HG03354 (cell line): Measurements from ENCODE around the gene CRB2.

Experiments
- ATAC-seq: cut with Tn5 transposase; IDR thresholded peaks from one replicate; pipeline ENCODE4 v1.9.1; 2021; ENCODE audit warnings: mild to moderate bottlenecking; ENCODE audit not compliant: unreplicated experiment, poor library complexity, severe bottlenecking

The CRB2 gene

DNA sequence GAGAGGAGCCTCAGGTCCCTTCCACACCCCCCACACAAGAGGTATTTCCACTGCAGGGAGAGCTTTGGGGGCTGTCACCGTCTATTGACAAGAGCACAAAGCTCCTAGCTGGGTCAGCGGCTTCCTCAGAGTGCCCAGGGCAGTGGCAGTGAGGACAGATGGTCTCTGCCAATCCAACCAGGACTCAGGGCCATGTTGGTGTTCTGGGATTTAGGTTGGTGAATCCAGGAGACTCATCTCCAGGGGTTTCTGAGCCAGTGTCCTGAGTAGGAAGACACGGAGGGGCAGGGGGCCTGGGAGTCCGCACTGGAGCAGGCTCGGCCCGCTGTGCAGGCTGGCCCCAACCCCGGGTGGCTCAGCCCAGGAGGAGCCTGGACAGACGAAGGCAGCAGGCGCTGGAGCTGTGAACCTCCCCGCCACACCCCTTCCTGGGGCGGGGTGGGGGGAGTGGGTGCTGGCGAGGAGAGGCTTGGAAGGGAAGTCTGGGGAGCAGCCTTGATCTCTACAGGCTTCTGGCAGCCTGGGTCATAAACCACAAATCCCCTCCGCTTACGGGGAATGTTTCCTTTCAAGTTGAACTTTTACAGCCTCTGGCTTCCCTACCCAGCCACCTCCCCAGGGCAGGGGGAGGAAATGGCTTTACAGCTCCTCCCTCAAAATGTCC is 19.6 kb downstream of the CRB2 start:
- no peak for ATAC-seq

- ATAC-seq: no peak
Observed at GRCh38 chr9:123376218-123377071, 20.4 kb downstream of the CRB2 start.

DNA sequence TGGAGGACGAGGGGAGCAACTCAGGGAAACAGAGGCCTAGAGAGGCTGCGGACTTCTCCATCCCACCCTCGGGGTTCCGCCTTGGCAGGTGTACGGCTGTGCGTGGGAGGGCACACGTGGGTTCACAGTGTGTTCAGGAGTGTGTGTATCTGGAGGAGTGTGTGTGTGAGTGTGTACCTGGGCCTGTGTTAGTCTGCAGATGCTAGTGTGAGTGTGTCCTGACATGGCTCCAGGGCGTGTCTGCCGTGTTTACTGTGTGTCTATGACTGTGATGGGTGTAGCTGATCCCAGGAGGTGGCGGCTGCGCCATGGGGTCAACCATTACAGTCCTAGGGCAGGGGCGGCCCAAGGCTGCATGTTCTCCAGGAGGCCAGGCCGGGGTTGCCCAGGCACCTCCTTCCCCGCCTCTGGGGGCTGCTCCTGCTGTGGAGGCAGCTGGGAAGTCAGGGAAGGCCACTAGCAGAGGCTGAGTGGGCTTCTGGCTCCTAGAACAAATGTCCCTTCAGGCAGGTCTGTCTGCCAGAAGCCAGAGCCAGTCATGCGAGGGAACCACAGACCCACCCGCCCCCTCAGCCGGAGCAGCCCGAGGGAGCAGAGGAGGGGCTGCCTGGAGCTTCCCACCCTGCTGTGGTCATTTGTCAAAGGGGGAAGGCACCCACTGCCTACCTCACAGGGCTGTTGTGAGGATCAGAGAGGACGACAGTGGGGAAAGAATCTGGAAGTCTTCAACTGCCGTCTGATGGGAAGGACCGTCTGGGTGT is 21.4 kb downstream of the CRB2 start:
- ATAC-seq: no peak

DNA sequence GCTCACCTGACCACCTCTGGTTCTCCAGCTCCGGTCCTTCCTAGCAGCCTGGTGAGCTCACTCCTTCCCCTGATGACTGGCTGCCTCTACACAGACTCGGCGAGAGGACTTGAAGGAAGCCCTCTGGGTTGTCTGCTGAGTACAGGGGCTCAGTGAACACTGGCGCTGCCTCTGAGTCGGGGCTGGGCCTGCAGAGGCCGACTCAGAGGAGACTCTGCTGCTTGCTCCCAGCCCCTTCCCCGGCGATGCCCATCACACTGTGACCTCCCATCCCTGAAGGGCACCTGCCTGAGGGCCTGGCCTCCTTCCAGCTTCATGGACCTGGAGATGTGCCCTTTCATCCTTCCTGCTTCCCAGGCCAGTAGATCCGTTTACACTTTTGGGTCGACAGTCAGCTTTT is 22.0 kb downstream of the CRB2 start:
- no peak for ATAC-seq

DNA sequence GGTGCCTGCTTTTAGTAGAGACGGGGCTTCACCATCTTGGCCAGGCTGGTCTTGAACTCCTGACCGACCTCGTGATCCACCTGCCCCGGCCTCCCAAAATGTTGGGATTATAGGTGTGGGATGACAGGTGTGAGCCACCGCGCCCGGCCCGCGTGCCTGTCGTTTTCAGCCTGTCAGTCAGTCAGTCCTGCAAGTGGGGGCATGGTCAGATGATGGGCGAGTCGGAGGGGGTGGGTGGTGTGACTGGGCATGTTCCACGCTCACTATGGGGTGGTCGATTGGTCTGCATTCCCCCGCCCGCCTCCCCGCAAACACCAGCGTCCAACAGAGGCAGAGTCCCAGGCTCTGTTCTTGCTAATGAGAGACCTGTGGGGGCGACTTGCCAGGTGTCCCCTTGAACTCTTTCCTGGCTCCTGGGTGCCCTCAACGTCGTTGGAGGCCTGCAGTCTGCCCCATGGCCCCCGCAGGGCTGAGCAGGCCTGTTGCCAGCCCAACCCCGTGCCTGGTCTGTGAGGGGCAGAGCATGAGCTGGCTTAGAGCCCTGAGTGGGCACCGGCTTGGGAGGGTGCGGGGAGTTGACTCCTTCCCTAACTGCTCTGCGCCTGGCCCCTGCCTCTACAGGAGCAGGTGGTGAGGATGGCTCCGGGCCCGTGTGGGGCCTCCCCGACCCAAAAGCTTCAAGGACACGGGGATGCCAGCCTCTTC is 23.1 kb downstream of the CRB2 start:
- ATAC-seq: no peak

- no peak for ATAC-seq
Observed at GRCh38 chr9:123380852-123381705, 25.1 kb downstream of the CRB2 start.

DNA sequence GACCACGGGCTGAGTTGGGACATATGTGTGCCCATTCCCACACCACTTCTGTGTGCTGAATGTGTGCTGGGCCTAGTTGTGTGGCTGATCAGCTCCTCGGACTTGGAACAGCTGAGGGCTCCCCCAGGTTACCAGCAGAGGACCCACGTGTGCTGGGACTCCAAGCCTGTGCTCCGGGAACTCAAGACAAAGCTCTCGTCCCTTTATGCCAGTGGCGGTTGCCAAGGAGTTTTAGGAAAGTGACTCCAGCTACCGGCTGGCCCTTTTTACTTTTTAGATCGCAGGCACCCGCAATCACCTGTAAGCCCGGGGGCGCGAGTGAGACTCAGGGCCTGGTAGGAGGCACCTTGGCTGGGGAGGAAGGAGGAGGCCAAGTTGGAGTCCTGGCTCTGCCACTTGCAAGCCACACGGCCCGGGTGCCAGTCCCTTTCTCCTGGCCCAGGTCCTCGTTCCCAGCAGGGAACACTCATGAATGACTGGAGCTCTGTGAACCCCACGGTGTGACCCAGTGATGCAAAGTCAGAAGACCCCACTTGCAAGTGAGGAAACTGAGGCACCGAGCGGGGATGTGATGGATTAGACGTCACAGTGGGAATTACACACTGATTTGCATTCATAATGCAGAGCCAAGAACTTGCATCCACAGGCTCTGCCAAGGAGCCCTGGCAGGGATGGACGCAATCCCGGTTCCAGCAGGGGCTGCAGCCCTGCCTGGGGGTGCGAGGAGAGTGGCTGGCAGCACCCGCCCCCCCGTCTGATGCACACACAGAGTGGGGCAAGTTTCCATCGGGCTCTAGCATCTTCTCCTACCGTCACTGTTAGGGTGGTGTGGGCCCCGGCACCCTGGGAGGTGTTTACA is 26.9 kb downstream of the CRB2 start:
- no peak for ATAC-seq

- no peak for ATAC-seq
Observed at GRCh38 chr9:123383512-123384170, 27.6 kb downstream of the CRB2 start.

DNA sequence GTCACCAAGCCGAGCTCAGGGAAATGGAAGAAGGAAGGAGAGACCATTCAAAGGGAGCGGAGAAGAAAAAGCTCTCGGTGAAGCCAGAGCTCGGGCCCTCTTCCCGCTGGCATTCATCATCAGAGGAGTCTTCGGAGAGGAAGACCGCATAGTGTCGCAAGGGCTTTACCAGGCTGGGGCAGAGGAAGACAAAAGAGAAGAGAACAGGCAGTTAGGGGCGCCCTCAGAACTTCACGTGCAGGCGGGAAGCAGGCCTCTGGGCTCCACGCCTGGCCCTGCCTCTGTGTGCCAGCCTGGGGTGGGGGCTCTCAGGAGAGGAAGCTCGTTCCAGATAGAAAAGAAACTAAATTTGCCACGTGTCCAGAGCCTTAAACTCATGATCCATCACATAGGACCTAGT is 31.7 kb downstream of the CRB2 start:
- ATAC-seq: no peak

DNA sequence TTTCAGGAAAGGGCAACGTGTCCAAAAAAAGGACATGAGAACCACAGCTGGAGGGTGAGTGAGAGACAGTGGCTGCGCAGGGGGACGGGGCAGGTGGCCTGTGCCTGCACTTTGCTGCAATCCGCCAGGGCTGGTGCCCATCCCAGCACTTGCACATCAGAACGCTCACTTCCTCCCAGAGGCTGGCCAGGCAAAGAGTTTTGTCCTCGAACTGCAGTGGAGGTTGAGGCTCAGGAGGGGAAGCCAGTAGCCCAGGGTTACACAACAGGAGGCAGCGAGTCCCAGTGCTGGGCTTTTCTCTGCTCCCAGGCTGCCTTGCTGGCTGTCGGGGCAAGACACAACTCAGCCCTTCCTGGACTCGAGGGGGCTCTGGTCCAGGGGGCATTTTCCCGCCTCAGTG is 33.1 kb downstream of the CRB2 start:
- no peak for ATAC-seq

DNA sequence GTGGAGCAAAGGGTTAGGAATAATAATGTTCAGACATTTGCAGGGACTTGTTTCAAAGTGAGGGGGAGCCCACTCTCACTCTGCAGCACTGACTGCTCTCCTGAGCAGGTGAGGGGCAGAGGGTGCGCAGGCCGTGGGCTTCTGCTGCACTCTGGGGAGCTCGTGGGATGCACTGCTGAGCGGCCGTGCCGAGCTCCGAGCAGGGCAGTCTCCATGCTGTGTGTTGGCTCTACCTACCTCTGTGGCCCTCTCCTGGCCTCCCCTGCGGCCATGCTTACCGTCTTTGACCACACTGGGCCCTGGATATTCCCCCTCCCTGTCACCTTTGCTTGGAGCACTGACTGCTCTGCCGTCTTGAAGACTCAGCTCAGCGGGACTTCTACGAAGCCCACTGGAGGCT is 33.7 kb downstream of the CRB2 start:
- no peak for ATAC-seq

- ATAC-seq: no peak
Observed at GRCh38 chr9:123390337-123391135, 34.5 kb downstream of the CRB2 start.

DNA sequence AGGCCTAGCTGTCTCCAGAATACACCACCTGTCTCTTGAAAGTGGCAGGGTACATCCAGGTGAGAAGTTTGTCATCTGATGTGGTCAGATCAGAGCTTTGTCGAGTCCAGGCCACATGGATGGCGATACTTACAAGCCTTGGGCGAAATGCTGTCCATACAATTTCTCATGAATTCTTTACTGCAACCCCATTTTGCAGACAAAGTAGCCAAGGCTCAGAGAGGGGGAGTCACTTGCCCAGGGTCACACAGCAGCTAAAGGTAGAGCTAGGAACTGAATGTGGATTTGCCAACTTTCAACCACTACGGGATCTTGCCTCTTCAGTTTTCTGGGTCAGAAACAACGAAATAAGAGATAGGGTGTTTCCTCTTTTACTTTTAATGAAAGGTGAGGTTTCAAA is 35.2 kb downstream of the CRB2 start:
- ATAC-seq: no peak

- ATAC-seq: no peak
Observed at GRCh38 chr9:123391946-123392345, 35.9 kb downstream of the CRB2 start.

DNA sequence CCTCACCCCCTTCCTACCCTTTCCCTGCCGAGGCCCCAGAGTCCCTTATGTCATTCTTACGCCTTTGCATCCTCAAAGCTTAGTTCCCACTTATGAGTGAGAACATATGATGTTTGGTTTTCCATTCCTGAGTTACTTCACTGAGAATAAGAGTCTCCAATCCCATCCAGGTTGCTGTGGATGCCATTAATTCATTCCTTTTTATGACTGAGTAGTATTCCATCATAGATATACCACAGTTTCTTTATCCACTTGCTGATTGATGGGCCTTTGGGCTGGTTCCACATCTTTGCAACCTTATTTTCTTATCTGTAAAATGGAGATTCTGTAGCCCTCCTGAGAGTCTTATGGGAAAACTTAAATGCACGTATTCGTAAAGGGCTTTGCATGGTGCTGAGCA is 36.8 kb downstream of the CRB2 start:
- no peak for ATAC-seq

GRCh38 chr9:123394291-123395235 is 38.6 kb downstream of the CRB2 start:
- ATAC-seq: no peak
